T-helper 17 cell (primary cell): ENCODE results near the gene OR2AT4. TPM values are rescaled to one million over a fixed set of nuclear protein-coding genes. Genes with fewer than 3 reads are reported as not detected.
"Not testable (repeated sequence)": the region's sequence is repeated elsewhere in the genome, so short reads cannot be mapped to it uniquely, and the experiment has no call there.

Experiments
- ATAC-seq: fragments of 150-1000 bp; cut with Tn5 transposase; 2 replicates; pipeline ENCODE4 v1.10.0; 2021; ENCODE audit warnings: mild to moderate bottlenecking, moderate library complexity
- DNase-seq, 3 donors: peaks; one replicate each; pipeline versions ENCODE4 v3.0.0 to v3.0.0-alpha.2; 2020 to 2021
- H3K9me3 ChIP-seq: one replicate; pipeline ENCODE4 v1.7.0; 2013; ENCODE audit warnings: low read length, mild to moderate bottlenecking; ENCODE audit not compliant: control insufficient read depth, poor library complexity, severe bottlenecking
- H3K27ac Mint-ChIP-seq: one replicate; pipeline ENCODE4 v1.8.0; 2022; ENCODE audit warnings: mild to moderate bottlenecking, moderate library complexity, mixed read lengths
- H3K27me3 Mint-ChIP-seq: one replicate; pipeline ENCODE4 v1.8.0; 2022; ENCODE audit warnings: mixed read lengths
- H3K36me3 Mint-ChIP-seq: one replicate; pipeline ENCODE4 v1.8.0; 2022; ENCODE audit warnings: low read depth, mixed read lengths
- H3K4me1 Mint-ChIP-seq: one replicate; pipeline ENCODE4 v1.8.0; 2022; ENCODE audit warnings: mild to moderate bottlenecking, mixed read lengths
- H3K4me3 Mint-ChIP-seq: one replicate; pipeline ENCODE4 v1.8.0; 2022; ENCODE audit warnings: mild to moderate bottlenecking, moderate library complexity, mixed read lengths
- total RNA-seq, 4 donors: library from RNA in 2 of 4; stranded (reverse) in 2 of 4; gene quantifications; one replicate each; pipeline ENCODE4 v1.2.3 and lab custom pipeline; 2022 to 2026

Gene OR2AT4
- total RNA-seq, 2 donors from 2014 or later: not detected

DNA sequence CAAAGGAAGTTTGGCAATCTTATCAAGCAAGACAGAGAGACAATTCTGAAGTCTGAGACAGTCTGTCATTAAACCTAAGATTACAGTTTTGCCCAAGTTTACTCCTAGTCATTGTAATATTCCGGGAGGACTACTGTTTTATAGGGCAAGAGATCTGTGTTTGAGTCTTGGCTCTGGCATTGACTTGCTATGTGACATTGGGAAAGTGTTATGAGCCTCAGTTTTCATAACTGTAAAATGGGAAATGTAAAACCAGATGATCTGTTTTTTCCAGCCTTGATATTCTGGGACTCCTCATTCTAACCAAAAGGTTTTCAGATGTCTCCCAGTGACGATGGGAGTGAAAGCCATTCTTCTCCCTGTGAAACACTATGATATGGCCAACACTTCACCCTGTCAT is 29.9 kb upstream of the OR2AT4 start:
- H3K27ac Mint-ChIP-seq: no peak overlapping the region
- no peak for DNase-seq
- H3K4me1 Mint-ChIP-seq: no peaks in the 10 kb centered on the region
- peaks cover 2% of the 10 kb centered on the region for H3K36me3 Mint-ChIP-seq
- no peak for ATAC-seq
- H3K4me3 Mint-ChIP-seq: no peak overlapping the region
- H3K9me3 ChIP-seq: no peaks in the 10 kb centered on the region
- H3K27me3 Mint-ChIP-seq: peaks cover 25% of the 10 kb centered on the region

DNA sequence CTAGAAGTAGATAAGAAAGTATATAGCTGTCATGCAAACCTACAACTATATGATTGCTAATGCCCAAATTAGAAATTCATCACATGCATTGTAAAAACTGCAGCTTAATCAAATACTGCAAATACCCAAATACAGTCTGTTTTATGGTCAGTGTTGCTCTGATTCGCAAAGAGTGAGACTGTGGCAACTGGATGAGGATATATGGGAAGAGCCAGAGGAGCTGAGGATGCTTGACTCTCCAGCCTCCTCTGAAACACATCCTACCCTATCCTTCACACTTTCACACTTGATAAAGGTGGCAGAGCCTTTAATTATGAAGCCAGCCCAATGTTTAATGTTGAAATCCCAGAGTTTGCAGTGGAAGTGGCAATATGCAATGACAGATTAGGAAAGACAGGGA is 21.9 kb upstream of the OR2AT4 start:
- no peak for ATAC-seq
- DNase-seq: no peak
- no peaks in the 10 kb centered on the region for H3K9me3 ChIP-seq
- Mint-ChIP-seq H3K36me3 (peaks cover 3% of the 10 kb centered on the region), H3K4me1 (no peaks in the 10 kb centered on the region), H3K4me3 (no peak overlapping the region), H3K27me3 (peaks cover 12% of the 10 kb centered on the region), H3K27ac (no peak overlapping the region)

DNA sequence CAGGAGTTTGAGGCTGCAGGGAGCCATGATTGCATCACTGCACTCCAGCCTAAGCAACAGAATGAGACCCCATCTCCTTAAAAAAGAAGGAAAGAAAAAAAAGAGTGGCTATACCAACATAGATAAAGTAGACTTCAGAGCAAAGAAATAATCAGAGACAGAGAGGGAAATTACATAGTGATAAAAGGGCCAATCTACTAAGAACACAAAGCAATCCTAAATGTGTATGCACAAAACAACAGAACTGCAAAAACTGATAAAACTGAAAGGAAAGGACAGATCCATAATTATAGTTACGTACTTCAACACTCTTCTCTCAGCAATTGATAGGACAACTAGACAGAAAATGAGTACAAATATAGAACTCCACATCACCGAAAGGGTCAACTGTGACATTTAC is 17.8 kb upstream of the OR2AT4 start:
- H3K27me3 Mint-ChIP-seq: peaks cover 12% of the 10 kb centered on the region
- H3K4me3 Mint-ChIP-seq: no peak overlapping the region
- H3K27ac Mint-ChIP-seq: no peak overlapping the region
- H3K4me1 Mint-ChIP-seq: no peaks in the 10 kb centered on the region
- H3K9me3 ChIP-seq: no peaks in the 10 kb centered on the region
- no peak for DNase-seq
- no peaks in the 10 kb centered on the region for H3K36me3 Mint-ChIP-seq
- no peak for ATAC-seq

DNA sequence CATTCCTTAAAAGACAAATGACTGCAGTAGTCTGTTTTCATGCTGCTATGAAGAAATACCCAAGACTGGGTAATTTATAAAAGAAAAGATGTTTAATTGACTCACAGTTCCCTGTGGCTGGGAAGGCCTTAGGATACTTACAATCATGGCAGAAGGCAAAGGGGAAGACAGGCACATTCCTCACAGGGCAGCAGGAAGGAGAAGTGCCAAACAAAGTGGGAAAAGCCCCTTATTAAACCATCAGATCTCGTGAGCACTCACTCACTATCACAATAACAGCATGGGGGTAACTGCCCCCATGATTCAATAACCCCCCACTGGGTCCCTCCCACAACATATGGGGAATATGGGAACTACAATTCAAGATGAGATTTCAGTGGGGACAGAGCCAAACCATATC is 16.4 kb upstream of the OR2AT4 start:
- no peaks in the 10 kb centered on the region for H3K4me1 Mint-ChIP-seq
- ATAC-seq (no peak), DNase-seq (no peak)
- H3K27me3 Mint-ChIP-seq: peaks cover 11% of the 10 kb centered on the region
- no peak overlapping the region for H3K4me3 Mint-ChIP-seq
- no peak overlapping the region for H3K27ac Mint-ChIP-seq
- no peaks in the 10 kb centered on the region for H3K36me3 Mint-ChIP-seq
- H3K9me3 ChIP-seq: no peaks in the 10 kb centered on the region

DNA sequence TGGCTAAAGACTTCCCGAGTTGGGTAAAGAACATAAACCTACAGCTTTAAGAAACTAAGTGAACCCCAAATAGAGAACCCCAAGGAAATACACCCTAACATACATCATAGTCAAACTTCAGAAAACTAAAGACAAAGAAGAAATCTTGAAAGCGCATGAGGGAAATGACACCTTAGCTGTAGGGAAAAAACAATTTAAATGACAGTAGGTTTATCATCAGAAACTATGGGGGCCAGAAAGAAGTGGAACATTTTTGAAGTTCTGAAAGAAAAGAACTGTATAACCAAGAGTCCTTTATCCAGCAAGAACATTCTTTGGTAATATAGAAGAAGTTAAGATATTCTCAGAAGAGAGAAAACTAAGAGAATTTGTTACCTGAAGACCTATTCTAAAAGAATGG is 15.5 kb upstream of the OR2AT4 start:
- H3K27ac Mint-ChIP-seq: no peak overlapping the region
- no peaks in the 10 kb centered on the region for H3K36me3 Mint-ChIP-seq
- H3K9me3 ChIP-seq: no peaks in the 10 kb centered on the region
- no peak for ATAC-seq
- H3K4me1 Mint-ChIP-seq: no peaks in the 10 kb centered on the region
- H3K27me3 Mint-ChIP-seq: peaks cover 11% of the 10 kb centered on the region
- H3K4me3 Mint-ChIP-seq: no peak overlapping the region
- DNase-seq: no peak

DNA sequence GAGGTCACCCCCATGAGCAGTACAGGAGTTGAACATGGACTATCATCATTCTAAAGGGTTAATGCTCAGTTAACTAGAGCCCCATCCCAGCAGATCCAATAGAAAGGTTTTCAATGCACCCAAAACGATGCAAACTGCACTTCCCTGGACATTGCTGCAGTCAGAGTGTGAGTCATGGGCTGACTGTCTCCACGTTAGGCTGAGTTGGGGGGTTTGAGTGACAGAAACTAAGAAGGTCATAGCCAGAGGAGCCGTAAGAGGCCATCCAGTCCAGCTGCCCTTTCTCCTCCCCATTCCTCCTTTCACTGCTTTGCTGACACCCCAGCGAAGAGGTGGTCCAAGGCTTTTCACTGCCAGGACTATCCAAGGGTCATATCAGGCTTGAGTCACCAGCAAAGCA is 10.5 kb upstream of the OR2AT4 start:
- no peak overlapping the region for H3K27ac Mint-ChIP-seq

DNA sequence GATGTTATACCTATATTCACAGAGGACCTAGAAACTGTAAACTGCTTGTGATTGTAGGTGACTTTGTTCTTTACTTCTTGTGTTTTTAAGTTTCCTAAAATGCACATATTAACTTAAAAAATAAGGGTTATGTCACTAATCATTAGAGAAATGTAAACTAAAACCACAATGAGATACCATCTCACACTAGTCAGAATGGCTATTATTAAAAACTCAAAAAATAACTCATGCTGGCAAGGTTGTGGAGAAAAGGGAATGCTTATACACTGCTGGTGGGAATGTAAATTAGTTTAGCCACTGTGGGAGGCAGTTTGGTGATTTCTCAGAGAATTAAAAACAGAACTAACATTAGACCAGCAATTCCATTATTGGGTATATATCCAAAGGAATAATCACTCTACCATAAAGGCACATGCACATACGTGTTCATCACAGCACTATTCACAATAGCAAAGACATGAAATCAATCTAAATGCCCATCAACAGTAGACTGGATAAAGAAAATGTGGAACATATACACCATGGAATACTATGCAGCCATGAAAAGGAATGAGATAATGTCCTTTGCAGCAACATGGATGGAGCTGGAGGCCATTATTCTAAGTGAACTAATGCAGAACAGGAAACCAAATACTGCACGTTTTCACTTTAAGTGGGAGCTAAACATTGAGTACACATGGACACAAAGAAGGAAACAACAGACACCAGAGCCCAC is 9.4 kb upstream of the OR2AT4 start:
- not testable (repeated sequence) for DNase-seq, H3K9me3 ChIP-seq, H3K4me3 Mint-ChIP-seq, H3K27ac Mint-ChIP-seq, ATAC-seq, H3K36me3 Mint-ChIP-seq, H3K4me1 Mint-ChIP-seq
- peaks cover 36% of the 10 kb centered on the region for H3K27me3 Mint-ChIP-seq

More for the DNA sequence above, 10.5 kb upstream of the OR2AT4 start:
- DNase-seq (no peak), ATAC-seq (no peak)
- Mint-ChIP-seq H3K4me1 (peaks cover 3% of the 10 kb centered on the region), H3K27me3 (peaks cover 27% of the 10 kb centered on the region), H3K4me3 (no peak overlapping the region), H3K36me3 (no peaks in the 10 kb centered on the region)
- H3K9me3 ChIP-seq: no peaks in the 10 kb centered on the region

DNA sequence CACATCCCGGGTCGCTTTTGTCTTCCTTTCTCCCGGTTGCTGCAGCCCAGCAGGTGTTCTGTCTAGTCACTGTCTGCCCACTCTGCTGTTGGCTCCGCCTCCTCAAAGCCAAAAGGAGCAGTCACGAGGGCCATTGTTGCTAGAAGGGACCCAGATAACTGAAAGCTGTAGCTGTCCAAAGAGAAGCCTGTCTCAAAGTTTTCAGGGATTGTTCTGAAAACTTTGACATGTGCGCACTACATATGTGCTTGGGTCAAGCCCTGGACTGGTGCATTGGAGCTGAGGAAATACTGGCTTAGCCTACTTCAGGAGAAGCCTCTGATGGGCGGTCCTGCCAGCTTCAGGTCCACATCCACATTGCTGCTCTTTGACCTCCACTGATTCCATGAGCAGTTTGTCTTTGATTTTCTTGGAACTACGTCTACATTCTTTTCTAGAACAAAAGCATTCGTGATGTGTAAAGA is 8.8 kb upstream of the OR2AT4 start:
- Mint-ChIP-seq H3K27ac (no peak overlapping the region), H3K36me3 (no peaks in the 10 kb centered on the region), H3K4me1 (peaks cover 7% of the 10 kb centered on the region), H3K4me3 (no peak overlapping the region), H3K27me3 (peaks cover 41% of the 10 kb centered on the region)
- ATAC-seq (no peak), DNase-seq (no peak)
- H3K9me3 ChIP-seq: no peaks in the 10 kb centered on the region

DNA sequence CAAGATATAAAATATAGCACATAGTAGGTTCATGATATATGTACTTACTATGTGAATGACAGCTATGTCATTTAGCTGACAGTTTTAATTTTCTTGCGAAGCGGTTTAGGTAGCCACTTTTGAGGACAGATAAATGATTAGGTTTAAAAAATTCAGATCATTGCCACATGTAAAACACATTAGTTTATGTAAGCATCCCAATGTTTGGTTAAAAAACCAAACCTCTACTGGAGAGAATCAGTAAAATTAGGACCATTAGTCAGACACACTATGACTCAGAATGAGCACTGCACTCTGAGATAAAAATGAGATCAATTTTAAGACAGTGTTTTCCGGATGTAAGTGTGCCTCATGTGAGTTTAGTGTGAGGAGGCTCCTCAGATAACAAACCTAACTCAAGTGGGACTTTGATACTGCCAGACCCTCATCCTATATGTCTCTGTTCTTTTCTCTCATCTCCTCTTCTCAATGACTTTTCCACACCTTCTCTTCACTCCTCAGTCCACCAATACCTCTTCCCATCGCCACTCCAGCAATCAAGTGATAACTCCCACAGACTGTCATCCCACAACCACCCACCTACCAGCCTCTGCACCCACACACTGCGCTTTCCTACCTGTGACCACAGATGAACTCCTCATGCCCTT is 6.8 kb upstream of the OR2AT4 start:
- no peaks in the 10 kb centered on the region for H3K9me3 ChIP-seq
- peaks cover 9% of the 10 kb centered on the region for H3K4me1 Mint-ChIP-seq
- DNase-seq (no peak), ATAC-seq (no peak)
- H3K36me3 Mint-ChIP-seq: no peaks in the 10 kb centered on the region
- H3K27me3 Mint-ChIP-seq: peaks cover 44% of the 10 kb centered on the region
- H3K4me3 Mint-ChIP-seq: no peak overlapping the region
- no peak overlapping the region for H3K27ac Mint-ChIP-seq

DNA sequence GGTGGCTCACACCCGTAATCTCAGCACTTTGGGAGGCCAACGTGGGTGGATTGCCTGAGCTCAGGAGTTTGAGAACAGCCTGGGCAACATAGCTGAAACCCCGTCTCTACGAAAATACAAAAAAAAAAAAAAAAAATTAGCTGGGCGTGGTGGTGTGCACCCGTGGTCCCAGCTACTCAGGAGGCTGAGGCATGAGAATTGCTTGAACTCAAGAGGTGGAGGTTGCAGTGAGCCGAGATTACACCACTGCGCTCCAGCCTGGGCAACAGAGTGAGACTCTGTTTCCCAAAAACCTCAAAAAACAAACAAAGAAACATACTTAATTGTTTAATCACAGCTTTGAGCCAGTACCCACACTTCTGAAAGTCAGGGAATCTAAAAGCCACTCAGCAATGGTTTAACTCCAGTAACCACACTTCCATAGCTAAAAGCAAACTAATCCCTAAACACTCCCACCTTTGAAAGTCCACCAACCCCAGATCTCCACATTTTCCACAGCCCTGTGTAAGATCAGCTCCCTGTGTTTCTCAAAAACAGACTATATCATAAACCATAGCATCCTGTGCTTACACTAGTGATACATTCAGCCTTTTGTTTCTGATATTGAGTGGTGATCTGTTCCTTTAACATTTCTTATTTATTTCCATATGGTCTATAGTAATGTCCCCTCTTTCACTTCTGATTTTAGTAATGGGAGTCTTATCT is 4.9 kb upstream of the OR2AT4 start:
- Mint-ChIP-seq H3K27me3 (peaks cover 53% of the 10 kb centered on the region), H3K36me3 (no peaks in the 10 kb centered on the region), H3K27ac (no peak overlapping the region)

DNA sequence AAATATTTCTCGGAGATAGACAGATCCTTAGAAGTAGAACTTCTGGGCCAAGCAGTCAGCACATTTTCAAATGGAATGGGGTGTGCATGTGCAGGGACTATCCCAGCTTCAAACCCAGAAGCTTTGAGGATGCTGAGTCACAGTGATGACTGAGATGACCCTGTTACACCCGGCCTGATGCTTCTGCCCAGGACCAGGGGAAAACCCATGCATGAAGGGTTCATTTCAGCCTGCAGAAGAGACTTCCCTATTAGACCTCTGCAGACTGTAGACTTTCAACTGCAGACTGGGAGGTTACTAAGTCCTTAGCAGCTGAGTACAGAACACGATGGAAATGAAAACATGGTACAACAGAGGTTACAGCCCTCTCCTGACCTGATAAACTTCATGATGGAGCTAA is 3.6 kb upstream of the OR2AT4 start:
- no peak overlapping the region for H3K4me3 Mint-ChIP-seq
- DNase-seq: no peak
- no peaks in the 10 kb centered on the region for H3K36me3 Mint-ChIP-seq
- H3K27me3 Mint-ChIP-seq: peaks cover 59% of the 10 kb centered on the region
- no peak overlapping the region for H3K27ac Mint-ChIP-seq
- peaks cover 9% of the 10 kb centered on the region for H3K4me1 Mint-ChIP-seq
- ATAC-seq: peak; percentile 36
- H3K9me3 ChIP-seq: no peaks in the 10 kb centered on the region

More for the DNA sequence above, 4.9 kb upstream of the OR2AT4 start:
- ATAC-seq: no peak
- H3K4me1 Mint-ChIP-seq: peaks cover 9% of the 10 kb centered on the region
- no peak overlapping the region for H3K4me3 Mint-ChIP-seq
- H3K9me3 ChIP-seq: no peaks in the 10 kb centered on the region
- no peak for DNase-seq

DNA sequence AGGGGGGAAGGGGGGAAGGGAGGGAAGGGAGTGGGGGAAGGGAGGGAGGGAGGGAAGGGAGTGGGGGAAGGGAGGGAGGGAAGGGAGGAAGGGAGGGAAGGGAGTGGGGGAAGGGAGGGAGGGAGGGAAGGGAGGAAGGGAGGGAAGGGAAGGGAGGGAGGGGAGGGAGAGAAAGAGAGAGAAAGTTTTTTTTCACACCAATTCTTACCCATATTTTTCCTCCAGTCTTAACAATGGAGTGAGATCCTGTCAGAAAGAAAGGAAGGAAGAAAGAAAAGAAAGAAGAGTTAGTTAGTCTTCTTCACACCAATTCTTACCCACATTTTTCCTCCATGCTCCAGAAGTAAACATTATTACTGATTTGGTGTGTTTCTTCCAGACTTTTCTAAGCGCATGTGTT is 3.0 kb upstream of the OR2AT4 start:
- no peak for DNase-seq
- peaks cover 9% of the 10 kb centered on the region for H3K4me1 Mint-ChIP-seq
- no peaks in the 10 kb centered on the region for H3K9me3 ChIP-seq
- no peak for ATAC-seq
- peaks cover 65% of the 10 kb centered on the region for H3K27me3 Mint-ChIP-seq
- H3K36me3 Mint-ChIP-seq: no peaks in the 10 kb centered on the region
- no peak overlapping the region for H3K4me3 Mint-ChIP-seq
- H3K27ac Mint-ChIP-seq: no peak overlapping the region

DNA sequence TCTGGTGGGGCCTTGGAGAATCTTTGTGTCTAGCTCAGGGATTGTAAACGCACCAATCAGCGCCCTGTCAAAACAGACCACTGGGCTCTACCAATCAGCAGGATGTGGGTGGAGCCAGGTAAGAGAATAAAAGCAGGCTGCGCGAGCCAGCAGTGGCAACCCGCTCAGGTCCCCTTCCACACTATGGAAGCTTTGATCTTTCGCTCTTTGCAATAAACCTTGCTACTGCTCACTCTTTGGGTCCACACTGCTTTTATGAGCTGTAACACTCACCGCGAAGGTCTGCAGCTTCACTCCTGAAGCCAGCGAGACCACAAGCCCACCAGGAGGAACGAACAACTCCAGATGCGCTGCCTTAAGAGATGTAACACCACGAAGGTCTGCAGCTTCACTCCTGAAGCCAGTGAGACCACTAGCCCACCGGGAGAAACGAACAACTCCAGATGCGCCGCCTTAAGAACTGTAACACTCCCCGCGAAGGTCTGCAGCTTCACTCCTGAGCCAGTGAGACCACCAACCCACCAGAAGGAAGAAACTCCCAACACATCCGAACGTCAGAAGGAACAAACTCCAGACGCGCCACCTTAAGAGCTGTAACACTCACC is 2.3 kb upstream of the OR2AT4 start:
- H3K4me3 Mint-ChIP-seq, H3K36me3 Mint-ChIP-seq: not testable (repeated sequence)

More for the DNA sequence above, 2.3 kb upstream of the OR2AT4 start:
- H3K4me1 Mint-ChIP-seq, H3K9me3 ChIP-seq, ATAC-seq, H3K27ac Mint-ChIP-seq, DNase-seq: not testable (repeated sequence)
- peaks cover 66% of the 10 kb centered on the region for H3K27me3 Mint-ChIP-seq
